Measurements from ENCODE around the gene POU2AF1. TPM values are rescaled to one million over a fixed set of nuclear protein-coding genes. Genes with fewer than 3 reads are reported as not detected.

The POU2AF1 gene
- total and polyA plus RNA-seq, 2 donors from 2014 or later: 0.95 to 18.5 TPM

- Histone ChIP-seq H3K36me3 (ENCODE audit: control insufficient read depth in 2 of 3, insufficient read depth in 3 of 3, low read length in 3 of 3) (no peaks in the 10 kb centered on the region), H3K27ac (ENCODE audit: low read depth in 2 of 2, low read length in 2 of 2) (no peak overlapping the region), H3K9me3 (ENCODE audit: control insufficient read depth in 2 of 3, insufficient read depth in 1 of 3, low read length in 3 of 3) (no peaks in the 10 kb centered on the region), H3K4me3 (ENCODE audit: low read length in 3 of 3) (no peak overlapping the region), H3K9ac (ENCODE audit: low read length in 3 of 3) (no peak overlapping the region), H3K4me1 (ENCODE audit: control insufficient read depth in 2 of 3, insufficient read depth in 2 of 3, low read depth in 1 of 3, low read length in 3 of 3) (no peaks in the 10 kb centered on the region), H3K27me3 (ENCODE audit: control insufficient read depth, insufficient read depth, low read length) (no peaks in the 10 kb centered on the region)
- DNase-seq: peak in 2 of 5 donors; percentile 17 to 27
- intact Hi-C loops (cut with DNase I): no loop called here
- TF ChIP-seq, protein P1, sequence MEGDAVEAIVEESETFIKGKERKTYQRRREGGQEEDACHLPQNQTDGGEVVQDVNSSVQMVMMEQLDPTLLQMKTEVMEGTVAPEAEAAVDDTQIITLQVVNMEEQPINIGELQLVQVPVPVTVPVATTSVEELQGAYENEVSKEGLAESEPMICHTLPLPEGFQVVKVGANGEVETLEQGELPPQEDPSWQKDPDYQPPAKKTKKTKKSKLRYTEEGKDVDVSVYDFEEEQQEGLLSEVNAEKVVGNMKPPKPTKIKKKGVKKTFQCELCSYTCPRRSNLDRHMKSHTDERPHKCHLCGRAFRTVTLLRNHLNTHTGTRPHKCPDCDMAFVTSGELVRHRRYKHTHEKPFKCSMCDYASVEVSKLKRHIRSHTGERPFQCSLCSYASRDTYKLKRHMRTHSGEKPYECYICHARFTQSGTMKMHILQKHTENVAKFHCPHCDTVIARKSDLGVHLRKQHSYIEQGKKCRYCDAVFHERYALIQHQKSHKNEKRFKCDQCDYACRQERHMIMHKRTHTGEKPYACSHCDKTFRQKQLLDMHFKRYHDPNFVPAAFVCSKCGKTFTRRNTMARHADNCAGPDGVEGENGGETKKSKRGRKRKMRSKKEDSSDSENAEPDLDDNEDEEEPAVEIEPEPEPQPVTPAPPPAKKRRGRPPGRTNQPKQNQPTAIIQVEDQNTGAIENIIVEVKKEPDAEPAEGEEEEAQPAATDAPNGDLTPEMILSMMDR (IDR thresholded peaks at IDR 0.05; ENCODE audit: borderline replicate concordance, extremely low read depth, insufficient read depth): no peak
- FAIRE-seq: no peak
Observed at GRCh38 chr11:111351374-111352055, 27.6 kb downstream of the POU2AF1 start.

DNA sequence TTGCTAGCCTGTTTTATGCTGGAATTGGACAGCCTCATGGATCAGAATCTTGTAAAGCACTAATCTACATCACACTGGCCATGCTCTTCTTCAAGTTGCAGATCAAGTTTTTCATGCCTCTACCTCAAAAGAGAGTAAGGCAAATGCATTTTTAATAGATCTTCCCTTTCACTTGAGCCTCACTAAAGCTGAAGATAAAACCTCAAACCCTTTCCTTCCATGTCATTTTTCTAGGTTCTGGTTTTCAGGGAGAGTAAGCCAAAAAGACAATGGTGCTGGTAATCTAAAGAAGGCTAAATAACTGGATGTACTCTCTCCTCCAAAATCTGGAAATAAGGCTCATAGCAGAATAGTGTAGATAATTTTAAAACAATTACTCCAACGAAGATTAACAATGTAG is 28.3 kb downstream of the POU2AF1 start:
- Histone ChIP-seq H3K4me1 (ENCODE audit: control insufficient read depth in 2 of 3, insufficient read depth in 2 of 3, low read depth in 1 of 3, low read length in 3 of 3) (no peaks in the 10 kb centered on the region), H3K36me3 (ENCODE audit: control insufficient read depth in 2 of 3, insufficient read depth in 3 of 3, low read length in 3 of 3) (no peaks in the 10 kb centered on the region), H3K27ac (ENCODE audit: low read depth in 2 of 2, low read length in 2 of 2) (no peak overlapping the region), H3K4me3 (ENCODE audit: low read length in 3 of 3) (no peak overlapping the region), H3K9me3 (ENCODE audit: control insufficient read depth in 2 of 3, insufficient read depth in 1 of 3, low read length in 3 of 3) (no peaks in the 10 kb centered on the region), H3K27me3 (ENCODE audit: control insufficient read depth, insufficient read depth, low read length) (no peaks in the 10 kb centered on the region), H3K9ac (ENCODE audit: low read length in 3 of 3) (no peak overlapping the region)
- TF ChIP-seq, protein P1 (IDR thresholded peaks at IDR 0.05; ENCODE audit: borderline replicate concordance, extremely low read depth, insufficient read depth): no peak
- intact Hi-C loops (cut with DNase I): no loop called here
- no peak for DNase-seq
- no peak for FAIRE-seq

GRCh38 chr11:111349191-111349695 is 29.8 kb downstream of the POU2AF1 start:
- H3K4me3 ChIP-seq (ENCODE audit: low read length in 3 of 3): no peak overlapping the region
- no peaks in the 10 kb centered on the region for H3K36me3 ChIP-seq (ENCODE audit: control insufficient read depth in 2 of 3, insufficient read depth in 3 of 3, low read length in 3 of 3)
- no peaks in the 10 kb centered on the region for H3K27me3 ChIP-seq (ENCODE audit: control insufficient read depth, insufficient read depth, low read length)
- FAIRE-seq (no peak), DNase-seq (no peak)
- H3K4me1 ChIP-seq (ENCODE audit: control insufficient read depth in 2 of 3, insufficient read depth in 2 of 3, low read depth in 1 of 3, low read length in 3 of 3): no peaks in the 10 kb centered on the region
- intact Hi-C loops (cut with DNase I): no loop called here
- no peaks in the 10 kb centered on the region for H3K9me3 ChIP-seq (ENCODE audit: control insufficient read depth in 2 of 3, insufficient read depth in 1 of 3, low read length in 3 of 3)
- TF ChIP-seq, protein P1 (IDR thresholded peaks at IDR 0.05; ENCODE audit: borderline replicate concordance, extremely low read depth, insufficient read depth): no peak
- H3K9ac ChIP-seq (ENCODE audit: low read length in 3 of 3): no peak overlapping the region
- no peak overlapping the region for H3K27ac ChIP-seq (ENCODE audit: low read depth in 2 of 2, low read length in 2 of 2)

Measured in kidney (tissue), 14 donors.